ENCODE measurements around the gene ENTPD8. TPM values are rescaled to one million over a fixed set of nuclear protein-coding genes. Genes with fewer than 3 reads are reported as not detected.

ENTPD8 gene
- total RNA-seq, 1 donor from 2014 or later: not detected

- no peak for FAIRE-seq
- no peak for DNase-seq (ENCODE audit: low spot score in 2 of 2)
Measured at GRCh38 chr9:137434498-137435380, 6.4 kb downstream of the ENTPD8 start.

GRCh38 chr9:137433916-137434431, 7.2 kb downstream of the ENTPD8 start:
- no peak for FAIRE-seq
- DNase-seq (ENCODE audit: low spot score in 2 of 2): no peak

- no peak for DNase-seq (ENCODE audit: low spot score in 2 of 2)
- no peak for FAIRE-seq
Measured at GRCh38 chr9:137433349-137433915, 7.7 kb downstream of the ENTPD8 start.

- DNase-seq (ENCODE audit: low spot score in 2 of 2) (no peak), FAIRE-seq (no peak)
Measured at GRCh38 chr9:137432687-137433348, 8.3 kb downstream of the ENTPD8 start.

GRCh38 chr9:137431416-137431931, 9.7 kb downstream of the ENTPD8 start:
- FAIRE-seq: no peak

GRCh38 chr9:137430723-137431415, 10.3 kb downstream of the ENTPD8 start:
- DNase-seq (ENCODE audit: low spot score in 2 of 2): no peak
- FAIRE-seq: no peak

More at GRCh38 chr9:137431416-137431931, 9.7 kb downstream of the ENTPD8 start:
- no peak for DNase-seq (ENCODE audit: low spot score in 2 of 2)

GRCh38 chr9:137429974-137430722, 11.0 kb downstream of the ENTPD8 start:
- FAIRE-seq: no peak
- no peak for DNase-seq (ENCODE audit: low spot score in 2 of 2)

GRCh38 chr9:137429546-137429890, 11.6 kb downstream of the ENTPD8 start:
- FAIRE-seq (no peak), DNase-seq (ENCODE audit: low spot score in 2 of 2) (no peak)

GRCh38 chr9:137428841-137429545, 12.2 kb downstream of the ENTPD8 start:
- FAIRE-seq (no peak), DNase-seq (ENCODE audit: low spot score in 2 of 2) (no peak)

- no peak for FAIRE-seq
- DNase-seq (ENCODE audit: low spot score in 2 of 2): no peak
Measured at GRCh38 chr9:137428311-137428630, 12.9 kb downstream of the ENTPD8 start.

GRCh38 chr9:137427454-137428310, 13.5 kb downstream of the ENTPD8 start:
- DNase-seq (ENCODE audit: low spot score in 2 of 2): no peak
- no peak for FAIRE-seq

- no peak for DNase-seq (ENCODE audit: low spot score in 2 of 2)
- no peak for FAIRE-seq
Measured at GRCh38 chr9:137426018-137426681, 15.0 kb downstream of the ENTPD8 start.

- FAIRE-seq (no peak), DNase-seq (ENCODE audit: low spot score in 2 of 2) (no peak)
Measured at GRCh38 chr9:137423514-137424291, 17.5 kb downstream of the ENTPD8 start.

GRCh38 chr9:137422604-137423513, 18.3 kb downstream of the ENTPD8 start, which contains the start of the genes EXD3 and NOXA1:
TSS of gene EXD3 (minus strand) at chr9:137423162. CDS start at chr9:137395357, 27,805 bp downstream.
TSS of gene NOXA1 (plus strand) at chr9:137423393. CDS start at chr9:137423530, 137 bp downstream.
- peak; percentile 96 to 98 for DNase-seq (ENCODE audit: low spot score in 2 of 2)
- no peak for FAIRE-seq

- FAIRE-seq: no peak
- no peak for DNase-seq (ENCODE audit: low spot score in 2 of 2)
Measured at GRCh38 chr9:137421838-137422603, 19.1 kb downstream of the ENTPD8 start.
